Motor neuron (in vitro differentiated cells): ENCODE data around the gene CXCL12. TPM values are rescaled to one million over a fixed set of nuclear protein-coding genes. Genes with fewer than 3 reads are reported as not detected.
A peak's percentile ranks its signal among the peaks of the same experiment; 100 is the strongest.

Experiments
- ATAC-seq, 8 experiments: fragments of 200-7000 bp; cut with Tn5 transposase; replicated peaks in 6 of 8; 2 replicates each; pipeline ENCODE4 v1.8.0; 2021; ENCODE audit warnings: mild to moderate bottlenecking in 8 of 8, moderate library complexity in 8 of 8
- H3K27ac ChIP-seq, 2 donors: fragments of 250-450 bp; sonication (Bioruptor Pico); 2 replicates each; pipeline ENCODE4 v1.9.0; 2021; ENCODE audit warnings: antibody characterized with exemption in 2 of 2, mild to moderate bottlenecking in 2 of 2, moderate library complexity in 1 of 2
- H3K4me1 ChIP-seq, 2 donors: fragments of 250-450 bp; sonication (Bioruptor Pico); replicated peaks in 1 of 2; 2 replicates each; pipeline ENCODE4 v1.6.1; 2021; ENCODE audit warnings: antibody characterized with exemption in 2 of 2, mild to moderate bottlenecking in 2 of 2, moderate library complexity in 1 of 2
- H3K4me3 ChIP-seq, 5 donors: fragments of 250-450 bp; sonication (Bioruptor Pico); 2 replicates each; pipeline ENCODE4 v1.9.0; 2021; ENCODE audit warnings: antibody characterized with exemption in 5 of 5, mild to moderate bottlenecking in 5 of 5, moderate library complexity in 4 of 5
- WGBS, 10 experiments: fragments of 450-650 bp; shearing (Covaris generic); methylation state at CpG; one replicate each; pipeline ENCODE4 v1.0.0; 2022; 5-methylcytosine and 5-hydroxymethylcytosine counted together
- in situ Hi-C, 9 experiments: fragments of 400-800 bp; cut with MboI; loops; one replicate each; pipeline ENCODE4 v1.15.0; 2021; ENCODE audit warnings: low sequenced_read_pairs in 9 of 9, low pct_unique_long_range_greater_than_20kb in 2 of 9; ENCODE audit not compliant: unreplicated experiment in 9 of 9
- total RNA-seq, 8 experiments: library from RNA; unstranded; fragments of 300-600 nt; gene quantifications; 2 replicates each; pipeline versions ENCODE4 v1.2.3 to v1.2.4, GENCODE V29; 2022

The CXCL12 gene
- 100 to 1,000 TPM in 1 of 8 experiments, 10 to 100 TPM in 1, 1 to 10 TPM in 6; 1.2 to 121 (median 7.0) TPM for total RNA-seq

GRCh38 chr10:44385026-44385695 lies at the start of gene CXCL12:
CXCL12 (minus strand) TSS chr10:44385097; CDS start chr10:44385005, 92 bp downstream.
- WGBS, 10 experiments, result 15 to 83% methylated on average over 1 to 4 of the region's 75 CpGs; no CpG with 5 or more reads in 8 of the 10 experiments
- Histone ChIP-seq H3K4me1 (peaks cover 20 to 21% of the 10 kb centered on the region in 2 donors), H3K4me3 (peak within 1 kb of the TSS; percentile 30 to 40 (median 39)), H3K27ac (no peak within 1 kb of the TSS)
- peak in 7 of 8 experiments; percentile 5 to 64 (median 47) for ATAC-seq
- in situ Hi-C loops, result loop anchor here in 8 of 9 experiments (25.0 kb wide), 3 partner anchors 477 to 723 kb away; no protein-coding TSS in a partner anchor

GRCh38 chr10:44427479-44427878 lies 42.6 kb upstream of the CXCL12 start:
- 50 to 100% (median 65%) methylated on average over 1 to 2 of the region's 2 CpGs; no CpG with 5 or more reads in 6 of the 10 experiments for WGBS, 10 experiments
- in situ Hi-C loops, result no loop called here
- Histone ChIP-seq H3K4me1 (no peaks in the 10 kb centered on the region), H3K27ac (no peak overlapping the region), H3K4me3 (no peak overlapping the region)
- ATAC-seq, result no peak

DNA sequence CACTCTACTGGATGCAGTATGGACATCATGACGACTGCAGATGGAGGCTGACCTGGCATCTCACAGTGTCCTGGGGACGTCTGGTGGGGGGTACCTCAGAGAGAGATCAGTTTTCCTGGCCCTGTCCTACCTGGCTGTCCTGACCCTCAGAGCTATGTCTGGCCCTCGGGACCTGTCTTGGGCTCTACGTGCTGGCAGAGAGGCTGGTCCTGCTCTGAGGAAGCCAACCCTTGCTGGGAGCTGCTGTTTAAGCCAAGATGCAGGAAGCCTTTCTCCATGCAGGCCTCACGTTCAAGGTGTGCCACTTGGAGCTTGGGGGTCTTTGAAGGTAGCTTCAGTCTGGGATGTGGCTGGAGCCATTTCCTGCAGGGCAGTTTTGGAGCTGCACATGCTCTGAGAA lies 42.1 kb upstream of the CXCL12 start:
- 33 to 83% (median 64%) methylated on average over 1 to 3 of the region's 5 CpGs; no CpG with 5 or more reads in 6 of the 10 experiments for WGBS, 10 experiments
- H3K4me1 ChIP-seq, result no peaks in the 10 kb centered on the region
- no peak overlapping the region for H3K27ac ChIP-seq
- in situ Hi-C loops, result no loop called here
- no peak for ATAC-seq
- H3K4me3 ChIP-seq, result no peak overlapping the region

GRCh38 chr10:44426247-44427034 lies 41.5 kb upstream of the CXCL12 start:
- in situ Hi-C loops, result no loop called here
- H3K4me3 ChIP-seq, result no peak overlapping the region
- H3K4me1 ChIP-seq, result no peaks in the 10 kb centered on the region
- ATAC-seq, result no peak
- 40 to 100% (median 74%) methylated on average over 1 to 7 of the region's 8 CpGs; no CpG with 5 or more reads in 5 of the 10 experiments for WGBS, 10 experiments
- no peak overlapping the region for H3K27ac ChIP-seq

GRCh38 chr10:44425466-44425865 lies 40.6 kb upstream of the CXCL12 start:
- H3K4me1 ChIP-seq, result no peaks in the 10 kb centered on the region
- no peak overlapping the region for H3K4me3 ChIP-seq
- no peak overlapping the region for H3K27ac ChIP-seq
- in situ Hi-C loops, result no loop called here
- WGBS, 10 experiments, result 53 to 92% methylated on average over 3 to 4 of the region's 8 CpGs; no CpG with 5 or more reads in 8 of the 10 experiments
- ATAC-seq, result no peak

DNA sequence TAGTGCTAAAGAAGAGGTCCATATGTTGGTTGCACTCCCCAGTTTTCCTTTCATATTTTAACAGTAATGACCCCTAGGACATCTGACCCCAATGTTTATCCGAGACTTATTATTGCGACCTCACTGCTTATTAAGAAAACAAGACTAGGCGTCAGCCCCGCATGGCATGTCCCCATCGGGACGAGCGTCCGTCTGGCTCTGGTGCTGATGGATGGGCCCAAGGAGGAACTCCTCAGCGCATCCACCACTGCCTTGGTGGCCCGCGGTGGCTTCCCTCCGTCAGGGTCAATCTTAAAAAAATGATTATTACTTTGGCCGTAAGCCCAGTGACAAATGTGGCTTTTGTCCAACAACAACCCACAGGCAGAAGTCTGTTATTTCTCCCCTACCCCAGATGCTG lies 40.1 kb upstream of the CXCL12 start:
- no peaks in the 10 kb centered on the region for H3K4me1 ChIP-seq
- no peak overlapping the region for H3K4me3 ChIP-seq
- ATAC-seq, result no peak
- in situ Hi-C loops, result no loop called here
- WGBS, 10 experiments, result 54 to 100% (median 100%) methylated on average over 1 to 4 of the region's 13 CpGs; no CpG with 5 or more reads in 5 of the 10 experiments
- H3K27ac ChIP-seq, result no peak overlapping the region

DNA sequence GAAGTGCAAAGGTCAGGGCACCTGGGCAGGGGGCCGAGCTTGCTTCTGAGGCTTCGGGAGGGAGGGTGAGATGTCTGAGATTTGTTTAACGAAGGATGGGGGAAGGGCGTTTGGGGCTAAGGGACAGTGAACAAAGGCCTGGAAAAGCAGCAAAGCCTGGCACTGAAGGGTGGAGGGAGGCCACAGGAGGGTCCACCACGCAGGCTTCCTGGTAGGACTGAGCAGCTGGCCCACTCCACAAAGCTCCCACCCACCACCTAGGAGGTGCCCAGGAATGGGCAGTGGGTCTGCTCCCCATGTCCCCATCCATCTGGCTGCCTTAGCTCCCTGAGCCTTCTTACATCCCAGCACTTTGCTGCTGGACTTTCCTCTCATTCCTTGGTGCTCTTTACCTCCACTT lies 39.4 kb upstream of the CXCL12 start:
- 50 to 73% (median 55%) methylated on average over 1 to 3 of the region's 5 CpGs; no CpG with 5 or more reads in 6 of the 10 experiments for WGBS, 10 experiments
- in situ Hi-C loops, result no loop called here
- Histone ChIP-seq H3K4me3 (no peak overlapping the region), H3K4me1 (no peaks in the 10 kb centered on the region), H3K27ac (no peak overlapping the region)
- ATAC-seq, result no peak

DNA sequence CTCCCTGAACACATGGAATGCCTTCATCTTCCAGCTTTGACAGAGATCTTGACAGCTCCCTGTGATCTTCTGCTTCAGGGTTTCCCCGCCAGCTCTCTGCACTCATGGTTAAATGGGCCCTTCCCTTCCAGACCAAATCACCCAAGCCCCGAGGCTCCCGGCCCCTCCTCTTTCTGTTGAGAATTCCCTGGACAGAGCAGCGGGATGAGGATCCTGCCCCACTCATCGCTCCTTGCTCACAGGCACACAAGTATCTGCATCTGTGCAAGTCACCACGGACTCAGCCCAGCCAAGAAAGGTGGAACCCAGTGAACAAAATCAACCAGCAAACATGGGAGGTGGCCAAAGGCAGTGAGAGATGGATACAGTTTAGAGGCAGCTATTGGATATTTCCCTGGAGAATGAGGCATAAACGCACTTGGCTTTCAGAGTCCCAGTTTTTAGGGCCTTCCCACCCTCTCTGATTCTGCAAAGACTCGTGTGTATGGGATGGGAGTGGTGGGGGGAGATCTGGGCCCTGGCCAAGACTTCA lies 37.7 kb upstream of the CXCL12 start:
- 0 to 87% (median 44%) methylated on average over 1 to 5 of the region's 8 CpGs; no CpG with 5 or more reads in 3 of the 10 experiments for WGBS, 10 experiments
- no peak overlapping the region for H3K4me3 ChIP-seq
- ATAC-seq, result peak in 3 of 8 experiments; percentile 65 to 85 (median 77)
- H3K27ac ChIP-seq, result no peak overlapping the region
- no peaks in the 10 kb centered on the region for H3K4me1 ChIP-seq
- in situ Hi-C loops, result no loop called here

DNA sequence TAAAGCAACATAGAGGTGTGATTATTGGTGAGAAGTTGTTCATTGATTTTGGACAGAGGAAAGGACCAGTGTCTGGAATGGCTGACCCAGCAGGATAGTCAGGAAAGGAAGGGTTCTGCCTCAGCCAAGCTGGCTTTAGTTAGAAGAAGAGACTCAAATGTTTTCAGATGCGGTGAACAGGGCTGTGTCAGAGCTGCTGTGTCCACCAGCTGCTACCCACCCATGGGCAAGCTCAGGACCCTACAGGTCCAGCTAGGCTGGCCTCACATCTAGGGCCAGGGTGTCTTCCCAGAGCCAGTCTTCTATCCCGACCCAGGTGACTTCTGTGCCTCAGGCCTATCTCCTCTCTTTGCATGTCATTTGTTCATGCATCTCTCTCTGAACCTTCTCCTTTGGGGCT lies 37.3 kb upstream of the CXCL12 start:
- Histone ChIP-seq H3K4me3 (no peak overlapping the region), H3K4me1 (no peaks in the 10 kb centered on the region), H3K27ac (no peak overlapping the region)
- 80 to 100% (median 82%) methylated on average over 1 to 2 of the region's 2 CpGs; no CpG with 5 or more reads in 6 of the 10 experiments for WGBS, 10 experiments
- in situ Hi-C loops, result no loop called here
- ATAC-seq, result no peak

GRCh38 chr10:44419790-44420549 lies 35.1 kb upstream of the CXCL12 start:
- WGBS, 10 experiments, result 33 to 100% (median 82%) methylated on average over 1 of the region's 2 CpGs; no CpG with 5 or more reads in 7 of the 10 experiments
- ATAC-seq, result no peak
- Histone ChIP-seq H3K4me3 (no peak overlapping the region), H3K27ac (no peak overlapping the region), H3K4me1 (no peaks in the 10 kb centered on the region)
- in situ Hi-C loops, result no loop called here

DNA sequence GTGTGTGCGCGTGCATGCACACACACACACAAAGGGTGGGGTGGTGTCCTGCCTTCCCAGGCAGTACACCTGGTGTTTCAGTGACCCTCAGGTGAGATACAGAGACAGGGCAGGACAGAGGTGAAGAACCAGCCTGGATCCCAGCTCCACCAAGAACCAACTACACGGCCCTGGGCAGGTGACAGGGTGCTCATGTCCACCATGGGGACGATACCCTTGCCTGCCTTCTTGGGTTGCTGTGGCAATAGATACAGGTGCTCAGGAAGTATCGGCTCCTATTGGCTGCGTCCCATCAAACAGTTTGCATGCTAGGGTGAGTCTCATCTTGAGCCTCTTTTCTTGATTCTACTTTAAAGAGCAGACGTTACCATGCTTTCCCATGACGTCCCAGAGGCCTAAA lies 33.7 kb upstream of the CXCL12 start:
- in situ Hi-C loops, result no loop called here
- no peak overlapping the region for H3K27ac ChIP-seq
- H3K4me3 ChIP-seq, result no peak overlapping the region
- H3K4me1 ChIP-seq, result no peaks in the 10 kb centered on the region
- WGBS, 10 experiments, result 40 to 100% (median 82%) methylated on average over 1 to 6 of the region's 8 CpGs; no CpG with 5 or more reads in 1 of the 10 experiments
- no peak for ATAC-seq

DNA sequence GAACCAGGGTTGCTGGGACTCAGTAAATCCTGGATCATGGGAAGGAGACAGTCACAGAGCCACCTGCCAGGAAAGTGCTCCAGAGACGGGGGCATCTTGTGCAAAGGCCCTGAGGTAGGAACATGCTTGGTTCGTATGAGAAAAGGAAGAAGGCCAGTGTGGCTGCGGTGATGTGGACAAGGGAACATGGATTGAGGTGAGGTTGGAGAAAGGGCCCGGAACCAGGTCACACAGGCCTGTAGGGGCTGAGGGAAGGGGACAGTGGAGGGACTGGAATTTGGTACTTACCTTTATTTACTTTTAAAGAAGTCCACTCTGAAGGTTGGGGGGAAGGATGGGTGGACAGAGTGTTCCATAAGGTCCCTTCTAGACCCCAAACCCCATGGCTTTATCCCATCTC lies 32.9 kb upstream of the CXCL12 start:
- no peak for ATAC-seq
- in situ Hi-C loops, result no loop called here
- Histone ChIP-seq H3K4me3 (no peak overlapping the region), H3K27ac (no peak overlapping the region), H3K4me1 (no peaks in the 10 kb centered on the region)
- WGBS, 10 experiments, result 87 to 100% (median 88%) methylated on average over 1 to 3 of the region's 4 CpGs; no CpG with 5 or more reads in 7 of the 10 experiments
